Measurements from ENCODE around the gene HSD17B12. TPM values are rescaled to one million over a fixed set of nuclear protein-coding genes. Genes with fewer than 3 reads are reported as not detected.
A peak's percentile ranks its signal among the peaks of the same experiment; 100 is the strongest.

HSD17B12 gene
- polyA plus RNA-seq, 1 donor (not counting 4 experiments of a cell fraction or from before 2014, with no cell fraction given), result 105 TPM

DNA sequence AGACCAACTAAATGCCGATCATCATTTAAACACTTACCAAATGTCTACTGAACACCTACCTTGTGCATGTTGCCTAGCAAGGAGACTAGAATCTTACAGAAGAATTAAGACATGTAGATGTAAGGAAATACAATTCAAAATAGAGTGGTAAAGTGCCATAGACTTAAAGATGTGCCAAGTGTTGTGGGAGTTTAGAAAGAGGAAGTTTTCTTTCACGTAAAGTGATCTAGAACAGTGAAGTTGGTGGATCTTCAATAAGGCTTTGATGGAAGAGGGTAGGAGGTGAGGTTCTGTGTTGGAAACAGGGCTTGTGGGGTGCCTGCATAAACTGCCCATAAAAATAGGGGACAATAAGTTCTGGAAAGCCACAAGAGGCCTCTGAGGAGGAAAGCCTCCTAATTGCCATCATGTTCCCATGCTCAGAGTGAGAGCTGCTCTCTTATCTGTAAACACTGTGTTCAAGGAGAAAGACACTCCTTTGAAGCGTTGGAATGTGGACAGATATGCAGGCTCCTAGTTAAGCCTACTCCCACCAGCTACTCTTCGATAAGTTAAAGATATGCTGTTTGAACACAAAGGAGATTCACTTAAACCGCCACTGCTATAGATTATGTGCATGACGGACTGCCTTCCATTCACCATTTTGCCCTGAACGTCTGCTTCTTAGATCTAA lies 66.7 kb downstream of the HSD17B12 start:
- H3K4me1 ChIP-seq (ENCODE audit: control insufficient read depth, extremely low read depth, insufficient read depth, low read length), result no peaks in the 10 kb centered on the region
- no peak for TF ChIP-seq EZH2 (IDR thresholded peaks at IDR 0.05; ENCODE audit: low read length)
- TF ChIP-seq, protein P1, sequence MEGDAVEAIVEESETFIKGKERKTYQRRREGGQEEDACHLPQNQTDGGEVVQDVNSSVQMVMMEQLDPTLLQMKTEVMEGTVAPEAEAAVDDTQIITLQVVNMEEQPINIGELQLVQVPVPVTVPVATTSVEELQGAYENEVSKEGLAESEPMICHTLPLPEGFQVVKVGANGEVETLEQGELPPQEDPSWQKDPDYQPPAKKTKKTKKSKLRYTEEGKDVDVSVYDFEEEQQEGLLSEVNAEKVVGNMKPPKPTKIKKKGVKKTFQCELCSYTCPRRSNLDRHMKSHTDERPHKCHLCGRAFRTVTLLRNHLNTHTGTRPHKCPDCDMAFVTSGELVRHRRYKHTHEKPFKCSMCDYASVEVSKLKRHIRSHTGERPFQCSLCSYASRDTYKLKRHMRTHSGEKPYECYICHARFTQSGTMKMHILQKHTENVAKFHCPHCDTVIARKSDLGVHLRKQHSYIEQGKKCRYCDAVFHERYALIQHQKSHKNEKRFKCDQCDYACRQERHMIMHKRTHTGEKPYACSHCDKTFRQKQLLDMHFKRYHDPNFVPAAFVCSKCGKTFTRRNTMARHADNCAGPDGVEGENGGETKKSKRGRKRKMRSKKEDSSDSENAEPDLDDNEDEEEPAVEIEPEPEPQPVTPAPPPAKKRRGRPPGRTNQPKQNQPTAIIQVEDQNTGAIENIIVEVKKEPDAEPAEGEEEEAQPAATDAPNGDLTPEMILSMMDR (optimal IDR thresholded peaks at IDR 0.05 in 1 of 3, IDR thresholded peaks at IDR 0.05 in 1 of 3, conservative IDR thresholded peaks at IDR 0.05 in 1 of 3; ENCODE audit: extremely low read depth in 1 of 3, insufficient read depth in 2 of 3, low read length in 3 of 3), result no peak
- FAIRE-seq, result peak; percentile 17

DNA sequence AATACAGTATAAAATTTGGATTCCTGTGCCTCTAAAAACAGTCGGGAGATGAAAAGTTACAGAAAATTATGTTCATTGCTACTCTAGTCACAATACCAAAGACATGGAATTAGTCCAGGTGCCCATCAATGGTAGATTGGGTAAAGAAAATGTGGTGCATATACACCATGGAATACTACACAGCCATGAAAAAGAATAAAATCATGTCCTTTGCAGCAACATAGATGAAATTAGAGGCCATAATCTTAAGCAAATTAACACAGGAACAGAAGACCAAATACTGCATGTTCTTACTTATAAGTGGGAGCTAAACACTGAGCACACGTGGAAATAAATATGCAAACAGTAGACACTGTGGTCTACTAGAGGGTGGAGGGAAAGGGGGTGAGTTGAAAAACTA lies 67.6 kb downstream of the HSD17B12 start:
- Histone ChIP-seq H3K27ac (ENCODE audit: control insufficient read depth, insufficient read depth, low read length) (no peak overlapping the region), H3K36me3 (ENCODE audit: control insufficient read depth in 2 of 2, extremely low read depth in 1 of 2, insufficient read depth in 2 of 2, low read length in 2 of 2) (peaks cover 2 to 8% of the 10 kb centered on the region in 2 experiments), H3K4me1 (ENCODE audit: control insufficient read depth, extremely low read depth, insufficient read depth, low read length) (no peaks in the 10 kb centered on the region), H4K20me1 (ENCODE audit: control insufficient read depth, extremely low read depth, insufficient read depth, low read length) (no peaks in the 10 kb centered on the region), H3K27me3 (ENCODE audit: control insufficient read depth, extremely low read depth, insufficient read depth, low read length) (no peaks in the 10 kb centered on the region), H3K79me2 (ENCODE audit: control insufficient read depth, insufficient read depth, low read length) (peaks cover 57% of the 10 kb centered on the region), H3K9me1 (ENCODE audit: control insufficient read depth, extremely low read depth, insufficient read depth, low read length) (no peaks in the 10 kb centered on the region), H3K4me3 (ENCODE audit: control insufficient read depth in 2 of 3, extremely low read depth in 1 of 3, insufficient read depth in 2 of 3, low read depth in 1 of 3, low read length in 3 of 3) (no peak overlapping the region), H3K4me2 (ENCODE audit: control insufficient read depth, extremely low read depth, insufficient read depth, low read depth, low read length) (no peak overlapping the region), H3K9ac (ENCODE audit: control insufficient read depth, extremely low read depth, insufficient read depth, low read length) (no peak overlapping the region), H2AFZ (ENCODE audit: control insufficient read depth, low read length) (no peak overlapping the region), H3K9me3 (ENCODE audit: control insufficient read depth, low read depth, low read length) (no peaks in the 10 kb centered on the region)
- TF ChIP-seq, protein P1 (optimal IDR thresholded peaks at IDR 0.05 in 1 of 3, IDR thresholded peaks at IDR 0.05 in 1 of 3, conservative IDR thresholded peaks at IDR 0.05 in 1 of 3; ENCODE audit: extremely low read depth in 1 of 3, insufficient read depth in 2 of 3, low read length in 3 of 3), result no peak
- no peak for TF ChIP-seq EZH2 (IDR thresholded peaks at IDR 0.05; ENCODE audit: low read length)
- FAIRE-seq (no peak), DNase-seq (ENCODE audit: low read depth, low spot score) (no peak)
- dilution Hi-C loops (cut with MboI; ENCODE audit: extremely low pct_ligation_motif_present, low sequenced_read_pairs), result no loop called here

More for the DNA sequence above, 66.7 kb downstream of the HSD17B12 start:
- no peak overlapping the region for H3K4me3 ChIP-seq (ENCODE audit: control insufficient read depth in 2 of 3, extremely low read depth in 1 of 3, insufficient read depth in 2 of 3, low read depth in 1 of 3, low read length in 3 of 3)
- no peak overlapping the region for H3K27ac ChIP-seq (ENCODE audit: control insufficient read depth, insufficient read depth, low read length)
- no peak overlapping the region for H2AFZ ChIP-seq (ENCODE audit: control insufficient read depth, low read length)
- H3K9me1 ChIP-seq (ENCODE audit: control insufficient read depth, extremely low read depth, insufficient read depth, low read length), result no peaks in the 10 kb centered on the region
- peaks cover 63% of the 10 kb centered on the region for H3K79me2 ChIP-seq (ENCODE audit: control insufficient read depth, insufficient read depth, low read length)
- H4K20me1 ChIP-seq (ENCODE audit: control insufficient read depth, extremely low read depth, insufficient read depth, low read length), result no peaks in the 10 kb centered on the region
- no peak overlapping the region for H3K9ac ChIP-seq (ENCODE audit: control insufficient read depth, extremely low read depth, insufficient read depth, low read length)
- H3K36me3 ChIP-seq (ENCODE audit: control insufficient read depth in 2 of 2, extremely low read depth in 1 of 2, insufficient read depth in 2 of 2, low read length in 2 of 2), result peaks cover 2 to 8% of the 10 kb centered on the region in 2 experiments
- H3K4me2 ChIP-seq (ENCODE audit: control insufficient read depth, extremely low read depth, insufficient read depth, low read depth, low read length), result no peak overlapping the region
- H3K9me3 ChIP-seq (ENCODE audit: control insufficient read depth, low read depth, low read length), result no peaks in the 10 kb centered on the region
- DNase-seq (ENCODE audit: low read depth, low spot score), result no peak
- H3K27me3 ChIP-seq (ENCODE audit: control insufficient read depth, extremely low read depth, insufficient read depth, low read length), result no peaks in the 10 kb centered on the region
- dilution Hi-C loops (cut with MboI; ENCODE audit: extremely low pct_ligation_motif_present, low sequenced_read_pairs), result no loop called here

Measured in keratinocyte (primary cell).